Tibial artery (tissue), 4 donors: ENCODE results near the gene PTPN22.

Experiments used
- DNase-seq, 2 donors: peaks; one replicate each; pipeline ENCODE4 v3.0.0-alpha.2; 2019
- H3K27ac ChIP-seq, 2 donors: fragments of 200-600 bp; sonication (generic) in 1 of 2; 1 replicate in 1 of 2; 2 replicates in 1 of 2; pipeline ENCODE4 v1.5.1; 2018 to 2019; ENCODE audit warnings: mild to moderate bottlenecking in 1 of 2
- H3K27me3 ChIP-seq, 2 donors: fragments of 200-600 bp; sonication (generic) in 1 of 2; one replicate each; pipeline versions ENCODE4 v1.5.1 to v1.6.0; 2016 to 2019
- H3K36me3 ChIP-seq, 3 donors: fragments of 200-600 bp; sonication (generic) in 2 of 3; one replicate each; pipeline ENCODE4 v1.5.1; 2016 to 2019; ENCODE audit warnings: mild to moderate bottlenecking in 2 of 3
- H3K4me1 ChIP-seq, 4 donors: fragments of 200-600 bp; sonication (generic) in 2 of 4; 1 replicate in 3 of 4; 2 replicates in 1 of 4; pipeline ENCODE4 v1.5.1; 2016 to 2019
- H3K4me3 ChIP-seq, 2 donors: fragments of 200-600 bp; sonication (generic) in 1 of 2; 1 replicate in 1 of 2; 2 replicates in 1 of 2; pipeline ENCODE4 v1.5.1; 2018 to 2019; ENCODE audit warnings: mild to moderate bottlenecking in 2 of 2
- H3K9me3 ChIP-seq, 3 donors: fragments of 200-600 bp; sonication (generic) in 1 of 3; one replicate each; pipeline ENCODE4 v1.5.1; 2016 to 2019
- CTCF ChIP-seq, 2 experiments: fragments of 200-600 bp in 1 of 2; fragments of 450-650 bp in 1 of 2; IDR thresholded peaks; one replicate each; pipeline ENCODE4 v1.5.1; 2017 to 2019; ENCODE audit warnings: antibody characterized with exemption in 2 of 2, mild to moderate bottlenecking in 1 of 2, moderate library complexity in 1 of 2
- intact Hi-C: fragments of 100-400 bp; cut with DNase I; formaldehyde crosslinking; loops from one replicate; pipeline ENCODE4 v1.15.0; 2023; ENCODE audit warnings: low total_unique reads

PTPN22 gene

DNA sequence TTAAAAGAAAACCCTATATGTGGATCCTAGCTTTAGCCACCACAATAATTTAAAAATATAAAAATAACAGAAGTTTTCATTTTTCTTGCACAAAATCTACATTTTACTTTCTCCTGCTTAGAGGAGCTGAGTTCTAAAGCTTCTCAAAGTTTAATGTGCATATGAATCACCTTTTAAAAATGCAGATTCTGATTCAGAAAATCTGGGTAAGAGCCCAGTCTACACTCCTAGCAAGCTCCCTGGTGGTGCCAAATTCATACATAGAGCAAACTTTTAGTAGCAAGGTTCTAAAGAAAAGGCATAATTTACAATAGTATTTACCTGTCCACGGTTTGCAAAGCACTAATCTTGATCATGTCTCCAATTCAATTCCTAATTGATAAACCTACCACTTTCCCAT is 78.5 kb downstream of the PTPN22 start:
- peaks cover 0 to 54% (median 12%) of the 10 kb centered on the region in 4 donors for H3K4me1 ChIP-seq
- intact Hi-C loops, result no loop called here

GRCh38 chr1:113792471-113792870 is 79.0 kb downstream of the PTPN22 start:
- no peaks in the 10 kb centered on the region for H3K9me3 ChIP-seq
- intact Hi-C loops, result no loop called here
- DNase-seq, result no peak
- no peak for TF ChIP-seq CTCF (IDR thresholded peaks at IDR 0.05)
- peak overlapping the region in 1 of 2 donors; percentile 14 for H3K27ac ChIP-seq
- no peak overlapping the region for H3K4me3 ChIP-seq
- H3K27me3 ChIP-seq, result no peaks in the 10 kb centered on the region
- H3K4me1 ChIP-seq, result peaks cover 0 to 50% (median 12%) of the 10 kb centered on the region in 4 donors
- peaks cover 5 to 24% (median 10%) of the 10 kb centered on the region in 3 donors for H3K36me3 ChIP-seq

More for the DNA sequence above, 78.5 kb downstream of the PTPN22 start:
- Histone ChIP-seq H3K27ac (peak overlapping the region in 1 of 2 donors; percentile 14), H3K27me3 (no peaks in the 10 kb centered on the region), H3K36me3 (peaks cover 8 to 28% (median 13%) of the 10 kb centered on the region in 3 donors), H3K9me3 (no peaks in the 10 kb centered on the region), H3K4me3 (no peak overlapping the region)
- no peak for DNase-seq
- no peak for TF ChIP-seq CTCF (IDR thresholded peaks at IDR 0.05)

DNA sequence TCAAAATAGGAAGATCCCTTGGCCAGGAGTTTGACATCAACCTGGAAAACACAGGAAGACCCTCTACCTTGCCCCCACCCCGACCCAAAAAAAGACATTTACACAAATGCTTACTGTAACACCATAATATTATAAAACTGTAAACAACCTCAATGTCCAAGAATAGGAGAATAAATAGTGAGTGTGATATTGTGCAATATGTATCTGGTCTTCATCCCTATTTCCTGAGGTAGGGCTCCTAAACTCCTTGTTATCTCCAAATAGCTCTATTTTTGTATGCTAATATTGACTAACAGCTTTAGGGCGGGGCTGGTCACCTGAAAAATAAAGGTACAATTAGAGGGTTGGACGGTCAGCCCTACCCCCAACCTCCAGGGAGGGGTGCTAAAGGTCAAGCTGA is 82.7 kb downstream of the PTPN22 start:
- Histone ChIP-seq H3K27me3 (no peaks in the 10 kb centered on the region), H3K36me3 (peaks cover 0 to 5% (median 0%) of the 10 kb centered on the region in 3 donors), H3K9me3 (no peaks in the 10 kb centered on the region), H3K27ac (no peak overlapping the region), H3K4me3 (no peak overlapping the region), H3K4me1 (peaks cover 0 to 56% (median 22%) of the 10 kb centered on the region in 4 donors)
- intact Hi-C loops, result no loop called here
- TF ChIP-seq CTCF (IDR thresholded peaks at IDR 0.05), result no peak
- DNase-seq, result no peak

GRCh38 chr1:113787663-113788062 is 83.8 kb downstream of the PTPN22 start:
- no peak for TF ChIP-seq CTCF (IDR thresholded peaks at IDR 0.05)
- H3K9me3 ChIP-seq, result no peaks in the 10 kb centered on the region
- intact Hi-C loops, result no loop called here

GRCh38 chr1:113786069-113786468 is 85.4 kb downstream of the PTPN22 start:
- H3K36me3 ChIP-seq, result peaks cover 0 to 5% (median 0%) of the 10 kb centered on the region in 3 donors
- intact Hi-C loops, result no loop called here
- no peak for DNase-seq
- H3K4me1 ChIP-seq, result peaks cover 0 to 60% (median 24%) of the 10 kb centered on the region in 4 donors
- H3K9me3 ChIP-seq, result no peaks in the 10 kb centered on the region
- no peak for TF ChIP-seq CTCF (IDR thresholded peaks at IDR 0.05)
- no peak overlapping the region for H3K4me3 ChIP-seq
- no peaks in the 10 kb centered on the region for H3K27me3 ChIP-seq
- no peak overlapping the region for H3K27ac ChIP-seq

More at GRCh38 chr1:113787663-113788062, 83.8 kb downstream of the PTPN22 start:
- H3K27ac ChIP-seq, result no peak overlapping the region
- DNase-seq, result no peak
- H3K36me3 ChIP-seq, result peaks cover 0 to 5% (median 0%) of the 10 kb centered on the region in 3 donors
- peaks cover 0 to 56% (median 22%) of the 10 kb centered on the region in 4 donors for H3K4me1 ChIP-seq
- no peaks in the 10 kb centered on the region for H3K27me3 ChIP-seq
- no peak overlapping the region for H3K4me3 ChIP-seq
